Activated CD8-positive, alpha-beta memory T cell treated with anti-CD3 and anti-CD28 coated beads, Interleukin-2, amount 10 ng/mL, durations not matched to agents 7 days and 5 days (primary cell): ENCODE measurements around the gene CORO1C. TPM values are rescaled to one million over a fixed set of nuclear protein-coding genes. Genes with fewer than 3 reads are reported as not detected.

ENCODE experiments used
- ATAC-seq: fragments of 150-1000 bp; cut with Tn5 transposase; one replicate; pipeline ENCODE4 v1.10.0; 2021; ENCODE audit warnings: moderate library complexity
- CTCF ChIA-PET: fragments of 350-600 bp; sonication (Branson Sonifier 250); formaldehyde crosslinking; loops from one replicate; lab custom pipeline; 2021; ENCODE audit warnings: antibody characterized with exemption; lab: Charles Lee
- DNase-seq: peaks from one replicate; pipeline ENCODE4 v3.0.0-alpha.2; 2020
- H3K27ac Mint-ChIP-seq: one replicate; pipeline ENCODE4 v1.8.0; 2021; ENCODE audit warnings: mild to moderate bottlenecking, mixed read lengths
- H3K27me3 Mint-ChIP-seq: one replicate; pipeline ENCODE4 v1.8.0; 2021; ENCODE audit warnings: mixed read lengths
- H3K36me3 Mint-ChIP-seq: one replicate; pipeline ENCODE4 v1.8.0; 2021; ENCODE audit warnings: mild to moderate bottlenecking, mixed read lengths
- H3K4me1 Mint-ChIP-seq: one replicate; pipeline ENCODE4 v1.8.0; 2021; ENCODE audit warnings: mixed read lengths
- H3K4me3 Mint-ChIP-seq: one replicate; pipeline ENCODE4 v1.8.0; 2021; ENCODE audit warnings: mild to moderate bottlenecking, moderate library complexity, mixed read lengths
- H3K9me3 Mint-ChIP-seq: one replicate; pipeline ENCODE4 v1.8.0; 2022; ENCODE audit warnings: low read depth, mixed read lengths
- total RNA-seq, 2 experiments: library from RNA; stranded (reverse); gene quantifications; one replicate each; pipeline ENCODE4 v1.2.3, GENCODE V29; 2021

CORO1C gene
- total RNA-seq, 2 experiments from 2014 or later = 54.3 to 63.0 TPM

- no peak for ATAC-seq
- H3K4me3 Mint-ChIP-seq = no peak overlapping the region
Observed at GRCh38 chr12:108712165-108712924, 19.0 kb downstream of the CORO1C start.

GRCh38 chr12:108711489-108712164, 19.7 kb downstream of the CORO1C start:
- Mint-ChIP-seq H3K9me3 (no peaks in the 10 kb centered on the region), H3K27me3 (peaks cover 9% of the 10 kb centered on the region), H3K4me3 (no peak overlapping the region), H3K4me1 (no peaks in the 10 kb centered on the region), H3K27ac (no peak overlapping the region), H3K36me3 (no peaks in the 10 kb centered on the region)
- CTCF ChIA-PET = interaction anchor here (1.1 kb wide), 1 partner anchor 93 kb away, joined by 4 read pairs; no protein-coding TSS in a partner anchor
- no peak for DNase-seq
- no peak for ATAC-seq

More at GRCh38 chr12:108712165-108712924, 19.0 kb downstream of the CORO1C start:
- no peak for DNase-seq
- Mint-ChIP-seq H3K4me1 (no peaks in the 10 kb centered on the region), H3K36me3 (peaks cover under 1% of the 10 kb centered on the region), H3K9me3 (no peaks in the 10 kb centered on the region), H3K27me3 (peaks cover 5% of the 10 kb centered on the region), H3K27ac (no peak overlapping the region)
- CTCF ChIA-PET = interaction anchor here (1.1 kb wide), 1 partner anchor 92 kb away, joined by 4 read pairs; no protein-coding TSS in a partner anchor

GRCh38 chr12:108709697-108710096, 21.6 kb downstream of the CORO1C start:
- H3K27me3 Mint-ChIP-seq = peaks cover 9% of the 10 kb centered on the region
- H3K9me3 Mint-ChIP-seq = no peaks in the 10 kb centered on the region
- H3K36me3 Mint-ChIP-seq = peaks cover 2% of the 10 kb centered on the region
- DNase-seq = no peak
- H3K27ac Mint-ChIP-seq = no peak overlapping the region
- CTCF ChIA-PET = interaction anchor here (1.0 kb wide), 1 partner anchor 14 kb away, joined by 6 read pairs; no protein-coding TSS in a partner anchor
- no peak for ATAC-seq
- no peak overlapping the region for H3K4me3 Mint-ChIP-seq
- H3K4me1 Mint-ChIP-seq = no peaks in the 10 kb centered on the region

GRCh38 chr12:108704527-108704926, 26.8 kb downstream of the CORO1C start:
- H3K27ac Mint-ChIP-seq = no peak overlapping the region
- ATAC-seq (no peak), DNase-seq (no peak)
- peaks cover 9% of the 10 kb centered on the region for H3K27me3 Mint-ChIP-seq
- peaks cover 9% of the 10 kb centered on the region for H3K36me3 Mint-ChIP-seq
- peaks cover 16% of the 10 kb centered on the region for H3K4me1 Mint-ChIP-seq
- no peak overlapping the region for H3K4me3 Mint-ChIP-seq
- CTCF ChIA-PET = interaction anchor here (1.1 kb wide), 1 partner anchor 10 kb away, joined by 3 read pairs; no protein-coding TSS in a partner anchor
- no peaks in the 10 kb centered on the region for H3K9me3 Mint-ChIP-seq

- H3K4me3 Mint-ChIP-seq = no peak overlapping the region
- H3K27ac Mint-ChIP-seq = no peak overlapping the region
- peaks cover 18% of the 10 kb centered on the region for H3K36me3 Mint-ChIP-seq
- CTCF ChIA-PET = interaction anchor here (1.0 to 1.9 kb wide), 8 partner anchors 10 to 101 kb away, joined by 3 to 11 read pairs (median 7); no protein-coding TSS in a partner anchor
- DNase-seq = no peak
- ATAC-seq = no peak
- peaks cover 16% of the 10 kb centered on the region for H3K4me1 Mint-ChIP-seq
- H3K27me3 Mint-ChIP-seq = peaks cover 5% of the 10 kb centered on the region
- H3K9me3 Mint-ChIP-seq = no peaks in the 10 kb centered on the region
Observed at GRCh38 chr12:108702595-108703320, 28.6 kb downstream of the CORO1C start.

- DNase-seq = peak; percentile 60
- H3K9me3 Mint-ChIP-seq = no peaks in the 10 kb centered on the region
- no peaks in the 10 kb centered on the region for H3K27me3 Mint-ChIP-seq
- H3K4me3 Mint-ChIP-seq = no peak overlapping the region
- H3K36me3 Mint-ChIP-seq = peaks cover 18% of the 10 kb centered on the region
- H3K27ac Mint-ChIP-seq = peak overlapping the region; percentile 13
- CTCF ChIA-PET = interaction anchor here (1.5 to 1.9 kb wide), 7 partner anchors 9 to 102 kb away, joined by 4 to 11 read pairs (median 7); no protein-coding TSS in a partner anchor
- peaks cover 20% of the 10 kb centered on the region for H3K4me1 Mint-ChIP-seq
- peak; percentile 91 for ATAC-seq
Observed at GRCh38 chr12:108701779-108702441, 29.4 kb downstream of the CORO1C start.

GRCh38 chr12:108700833-108701541, 30.3 kb downstream of the CORO1C start:
- Mint-ChIP-seq H3K9me3 (no peaks in the 10 kb centered on the region), H3K27ac (no peak overlapping the region), H3K27me3 (no peaks in the 10 kb centered on the region), H3K36me3 (peaks cover 22% of the 10 kb centered on the region), H3K4me1 (peaks cover 29% of the 10 kb centered on the region), H3K4me3 (no peak overlapping the region)
- CTCF ChIA-PET = interaction anchor here (1.5 to 1.9 kb wide), 3 partner anchors 8 to 21 kb away, joined by 5 to 11 read pairs (median 8); no protein-coding TSS in a partner anchor
- DNase-seq (no peak), ATAC-seq (no peak)

GRCh38 chr12:108699955-108700563, 31.3 kb downstream of the CORO1C start:
- DNase-seq (no peak), ATAC-seq (no peak)
- CTCF ChIA-PET = no interaction called here
- Mint-ChIP-seq H3K4me1 (peaks cover 38% of the 10 kb centered on the region), H3K27me3 (no peaks in the 10 kb centered on the region), H3K9me3 (no peaks in the 10 kb centered on the region), H3K36me3 (peaks cover 23% of the 10 kb centered on the region), H3K4me3 (no peak overlapping the region), H3K27ac (no peak overlapping the region)

- Mint-ChIP-seq H3K4me1 (peaks cover 47% of the 10 kb centered on the region), H3K4me3 (no peak overlapping the region), H3K27me3 (no peaks in the 10 kb centered on the region), H3K27ac (no peak overlapping the region), H3K9me3 (no peaks in the 10 kb centered on the region), H3K36me3 (peaks cover 24% of the 10 kb centered on the region)
- CTCF ChIA-PET = interaction anchor here (1.5 kb wide), 1 partner anchor 13 kb away, joined by 4 read pairs; no protein-coding TSS in a partner anchor
- ATAC-seq (no peak), DNase-seq (no peak)
Observed at GRCh38 chr12:108697905-108698304, 33.4 kb downstream of the CORO1C start.

- Mint-ChIP-seq H3K4me1 (peaks cover 44% of the 10 kb centered on the region), H3K36me3 (peaks cover 24% of the 10 kb centered on the region), H3K9me3 (no peaks in the 10 kb centered on the region), H3K4me3 (no peak overlapping the region), H3K27me3 (no peaks in the 10 kb centered on the region), H3K27ac (no peak overlapping the region)
- no peak for DNase-seq
- ATAC-seq = no peak
- CTCF ChIA-PET = interaction anchor here (0.7 to 1.4 kb wide), 2 partner anchors 11 to 32 kb away, joined by 3 to 6 read pairs; no protein-coding TSS in a partner anchor
Observed at GRCh38 chr12:108696996-108697290, 34.4 kb downstream of the CORO1C start.

GRCh38 chr12:108696111-108696995, 35.0 kb downstream of the CORO1C start:
- Mint-ChIP-seq H3K27ac (peak overlapping the region; percentile 10), H3K9me3 (no peaks in the 10 kb centered on the region), H3K4me3 (no peak overlapping the region), H3K27me3 (no peaks in the 10 kb centered on the region), H3K4me1 (peaks cover 47% of the 10 kb centered on the region), H3K36me3 (peaks cover 24% of the 10 kb centered on the region)
- ATAC-seq (peak; percentile 14), DNase-seq (peak; percentile 44)
- CTCF ChIA-PET = interaction anchor here (0.7 to 1.8 kb wide), 4 partner anchors 11 to 32 kb away, joined by 3 to 6 read pairs (median 6); no protein-coding TSS in a partner anchor
